Measurements from ENCODE around the gene OXSR1. TPM values are rescaled to one million over a fixed set of nuclear protein-coding genes. Genes with fewer than 3 reads are reported as not detected.

Gene OXSR1
- total and polyA plus RNA-seq, 10 donors, result 9.3 to 45.0 (median 30.5) TPM

DNA sequence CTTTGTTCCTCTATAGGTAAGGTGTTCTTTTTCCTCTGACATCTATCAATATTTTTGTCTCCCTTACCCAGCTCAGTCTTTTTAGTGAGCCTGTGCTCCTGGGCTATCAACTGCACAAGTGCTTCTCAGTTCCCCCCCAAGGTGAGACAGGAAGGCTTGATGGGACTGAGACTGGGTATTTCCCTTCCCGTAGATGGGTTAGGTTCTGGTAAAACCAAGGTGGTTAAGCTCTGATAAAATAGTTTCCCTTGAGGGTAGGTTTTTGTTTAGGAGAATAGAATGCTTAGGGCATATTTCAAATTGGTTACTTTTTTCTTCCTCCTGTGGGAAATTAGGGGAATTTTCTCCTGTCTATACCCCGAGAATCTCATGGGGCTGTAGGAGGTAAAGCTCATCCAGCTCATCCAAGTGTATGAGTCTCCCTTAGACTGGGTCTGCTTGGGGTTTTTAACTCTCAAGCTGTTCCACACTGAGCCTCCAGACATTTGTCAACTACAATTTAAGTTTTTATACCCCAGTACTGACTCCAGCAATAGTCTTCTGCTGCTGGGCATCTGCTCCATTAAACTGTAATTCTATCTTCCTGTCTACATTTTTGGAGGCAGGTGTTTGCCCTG lies 44.9 kb downstream of the OXSR1 start:
- 63 to 72% (median 70%) methylated on average over 2 of the region's 2 CpGs for WGBS, 5 donors
- peaks cover 0 to 42% (median 4%) of the 10 kb centered on the region in 6 donors for H3K4me1 ChIP-seq
- H3K4me3 ChIP-seq, result no peak overlapping the region
- TF ChIP-seq, protein P1, sequence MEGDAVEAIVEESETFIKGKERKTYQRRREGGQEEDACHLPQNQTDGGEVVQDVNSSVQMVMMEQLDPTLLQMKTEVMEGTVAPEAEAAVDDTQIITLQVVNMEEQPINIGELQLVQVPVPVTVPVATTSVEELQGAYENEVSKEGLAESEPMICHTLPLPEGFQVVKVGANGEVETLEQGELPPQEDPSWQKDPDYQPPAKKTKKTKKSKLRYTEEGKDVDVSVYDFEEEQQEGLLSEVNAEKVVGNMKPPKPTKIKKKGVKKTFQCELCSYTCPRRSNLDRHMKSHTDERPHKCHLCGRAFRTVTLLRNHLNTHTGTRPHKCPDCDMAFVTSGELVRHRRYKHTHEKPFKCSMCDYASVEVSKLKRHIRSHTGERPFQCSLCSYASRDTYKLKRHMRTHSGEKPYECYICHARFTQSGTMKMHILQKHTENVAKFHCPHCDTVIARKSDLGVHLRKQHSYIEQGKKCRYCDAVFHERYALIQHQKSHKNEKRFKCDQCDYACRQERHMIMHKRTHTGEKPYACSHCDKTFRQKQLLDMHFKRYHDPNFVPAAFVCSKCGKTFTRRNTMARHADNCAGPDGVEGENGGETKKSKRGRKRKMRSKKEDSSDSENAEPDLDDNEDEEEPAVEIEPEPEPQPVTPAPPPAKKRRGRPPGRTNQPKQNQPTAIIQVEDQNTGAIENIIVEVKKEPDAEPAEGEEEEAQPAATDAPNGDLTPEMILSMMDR (IDR thresholded peaks at IDR 0.05 in 8 of 11, conservative IDR thresholded peaks at IDR 0.05 in 3 of 11), result no peak
- TF ChIP-seq POLR2A (IDR thresholded peaks at IDR 0.05) (no peak), POLR2AphosphoS5 (IDR thresholded peaks at IDR 0.05) (no peak)
- no peak overlapping the region for H3K27ac ChIP-seq
- no peaks in the 10 kb centered on the region for H3K9me3 ChIP-seq
- no peak for DNase-seq
- H3K36me3 ChIP-seq, result peaks cover 0 to 18% (median 2%) of the 10 kb centered on the region in 6 donors
- no peaks in the 10 kb centered on the region for H3K27me3 ChIP-seq (replicated peaks in 1 of 7)
- intact Hi-C loops (cut with DNase I; ENCODE audit: low total_unique reads), result no loop called here

DNA sequence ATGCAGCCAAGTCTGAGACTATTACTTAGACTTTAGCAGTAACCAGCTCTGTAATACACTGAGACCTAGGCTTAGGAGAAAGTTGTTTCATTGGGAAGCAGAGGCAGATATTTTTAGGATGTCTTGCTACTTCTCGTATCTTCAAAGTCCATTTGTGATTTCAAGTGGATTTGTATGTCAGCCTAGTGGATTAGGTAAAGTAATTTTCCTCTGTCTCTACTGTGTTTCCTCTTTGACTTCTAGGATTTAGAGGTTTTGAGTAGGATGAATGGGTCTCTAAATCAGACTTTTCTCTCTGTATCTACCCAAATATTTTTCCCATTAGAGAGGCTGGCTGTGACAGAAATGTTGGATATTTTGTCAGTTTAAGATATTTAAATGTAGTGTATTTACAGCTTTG lies 46.8 kb downstream of the OXSR1 start:
- intact Hi-C loops (cut with DNase I; ENCODE audit: low total_unique reads), result no loop called here
- H3K9me3 ChIP-seq, result no peaks in the 10 kb centered on the region
- no peak overlapping the region for H3K4me3 ChIP-seq
- no peak for DNase-seq
- peaks cover 0 to 25% (median 1%) of the 10 kb centered on the region in 6 donors for H3K4me1 ChIP-seq
- peaks cover 0 to 26% (median 6%) of the 10 kb centered on the region in 6 donors for H3K36me3 ChIP-seq
- H3K27me3 ChIP-seq (replicated peaks in 1 of 7), result no peaks in the 10 kb centered on the region
- 73 to 92% (median 90%) methylated on average over 1 of the region's 1 CpG for WGBS, 5 donors
- H3K27ac ChIP-seq, result no peak overlapping the region
- TF ChIP-seq POLR2AphosphoS5 (IDR thresholded peaks at IDR 0.05) (no peak), POLR2A (IDR thresholded peaks at IDR 0.05) (no peak)
- TF ChIP-seq, protein P1 (IDR thresholded peaks at IDR 0.05 in 8 of 11, conservative IDR thresholded peaks at IDR 0.05 in 3 of 11), result no peak

DNA sequence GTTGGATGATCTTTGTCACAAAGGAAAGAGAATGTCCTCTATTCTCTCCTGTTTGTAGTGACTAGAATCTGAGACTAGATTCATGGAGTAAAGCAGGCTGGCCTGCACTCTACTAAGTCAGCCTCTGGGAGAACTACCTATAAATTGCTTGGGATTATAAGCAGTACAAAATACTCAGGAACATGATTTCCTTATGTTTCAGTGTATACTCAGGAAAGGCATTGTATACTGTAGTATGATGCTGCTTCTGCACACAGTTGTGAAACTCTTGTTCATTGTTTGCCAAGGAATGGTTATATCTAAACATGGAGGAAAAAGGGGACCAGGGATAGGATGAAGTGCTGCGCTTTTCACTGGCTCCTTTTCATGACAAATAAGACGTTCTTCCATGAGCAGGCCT lies 49.2 kb downstream of the OXSR1 start:
- Histone ChIP-seq H3K27me3 (replicated peaks in 1 of 7) (no peaks in the 10 kb centered on the region), H3K36me3 (peaks cover 0 to 26% (median 5%) of the 10 kb centered on the region in 6 donors), H3K27ac (no peak overlapping the region), H3K4me3 (no peak overlapping the region), H3K4me1 (peaks cover 0 to 20% (median 1%) of the 10 kb centered on the region in 6 donors), H3K9me3 (no peaks in the 10 kb centered on the region)
- intact Hi-C loops (cut with DNase I; ENCODE audit: low total_unique reads), result no loop called here
- no peak for TF ChIP-seq POLR2A (IDR thresholded peaks at IDR 0.05)
- TF ChIP-seq, protein P1 (IDR thresholded peaks at IDR 0.05 in 8 of 11, conservative IDR thresholded peaks at IDR 0.05 in 3 of 11), result no peak
- DNase-seq, result no peak
- 93 to 99% (median 98%) methylated on average over 2 of the region's 2 CpGs for WGBS, 5 donors

DNA sequence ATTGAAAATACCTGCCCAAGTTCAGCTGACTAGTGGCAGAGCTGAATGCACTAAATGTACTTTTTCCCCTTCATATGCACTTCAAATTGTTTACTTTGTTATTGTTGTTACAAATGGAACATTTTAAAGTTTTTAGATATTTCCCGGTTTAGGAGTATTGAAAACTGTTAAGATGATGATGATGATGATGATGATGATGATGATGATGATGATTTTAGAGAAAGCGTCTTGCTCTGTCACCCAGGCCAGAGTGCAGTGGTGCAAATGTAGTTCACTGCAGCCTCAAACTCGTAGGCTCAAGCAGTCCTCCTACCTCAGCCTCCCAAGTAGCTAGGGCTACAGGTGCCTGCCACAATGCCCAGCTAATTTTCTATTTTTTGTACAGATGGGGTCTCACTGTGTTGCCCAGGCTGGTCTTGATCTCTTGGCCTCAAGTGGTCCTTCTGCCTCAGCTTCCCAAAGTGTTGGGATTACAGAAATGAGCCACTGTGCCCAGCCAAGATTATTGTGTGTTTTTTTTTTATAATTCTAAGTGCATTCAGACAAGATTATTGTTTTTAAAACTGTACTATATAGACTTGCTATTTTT lies 54.4 kb downstream of the OXSR1 start:
- Histone ChIP-seq H3K9me3 (no peaks in the 10 kb centered on the region), H3K4me3 (no peak overlapping the region), H3K4me1 (no peaks in the 10 kb centered on the region), H3K27me3 (replicated peaks in 1 of 7) (no peaks in the 10 kb centered on the region), H3K36me3 (peaks cover 0 to 59% (median 19%) of the 10 kb centered on the region in 6 donors), H3K27ac (no peak overlapping the region)
- intact Hi-C loops (cut with DNase I; ENCODE audit: low total_unique reads), result no loop called here
- DNase-seq, result no peak
- 92 to 98% (median 96%) methylated on average over 3 of the region's 3 CpGs for WGBS, 5 donors
- TF ChIP-seq, protein P1 (IDR thresholded peaks at IDR 0.05 in 8 of 11, conservative IDR thresholded peaks at IDR 0.05 in 3 of 11), result no peak
- TF ChIP-seq POLR2A (IDR thresholded peaks at IDR 0.05) (no peak), POLR2AphosphoS5 (IDR thresholded peaks at IDR 0.05) (no peak)

Data from spleen (tissue), 11 donors.